C4-2B (cell line): ENCODE data around the gene CES4A.

Experiments
- ZFX ChIP-seq: fragments of 450-650 bp; IDR thresholded peaks from 2 replicates; pipeline ENCODE4 v1.6.1; 2017
- TF ChIP-seq, protein P1 (sequence below): fragments of 450-650 bp; conservative IDR thresholded peaks from 2 replicates; pipeline ENCODE4 v1.5.1; 2017; ENCODE audit warnings: mild to moderate bottlenecking

DNA sequence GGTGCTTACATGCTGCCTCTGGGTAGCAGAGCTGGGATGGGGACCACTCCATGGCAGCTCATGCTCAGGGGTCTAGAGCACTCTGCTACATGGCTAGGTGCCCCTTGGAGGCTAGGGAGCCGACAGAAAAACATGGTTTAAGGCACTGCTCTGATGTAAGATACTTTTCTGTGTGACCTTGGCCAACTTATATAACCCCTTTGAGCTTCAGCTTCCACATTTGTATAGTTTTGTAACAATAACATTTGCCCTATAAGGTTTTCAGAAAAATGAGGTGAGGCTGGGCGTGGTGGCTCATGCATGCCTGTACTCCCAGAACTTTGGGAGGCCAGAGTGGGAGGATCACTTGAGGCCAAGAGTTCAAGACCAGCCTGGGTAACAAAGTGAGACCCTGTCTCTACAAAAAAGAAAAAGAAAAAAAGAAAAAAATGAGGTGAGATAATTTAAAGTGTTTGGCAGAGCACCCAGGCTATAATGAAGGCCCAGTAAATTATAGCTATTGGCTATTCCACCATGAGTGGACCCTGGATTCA lies 3.2 kb downstream of the CES4A start:
- TF ChIP-seq, protein P1, sequence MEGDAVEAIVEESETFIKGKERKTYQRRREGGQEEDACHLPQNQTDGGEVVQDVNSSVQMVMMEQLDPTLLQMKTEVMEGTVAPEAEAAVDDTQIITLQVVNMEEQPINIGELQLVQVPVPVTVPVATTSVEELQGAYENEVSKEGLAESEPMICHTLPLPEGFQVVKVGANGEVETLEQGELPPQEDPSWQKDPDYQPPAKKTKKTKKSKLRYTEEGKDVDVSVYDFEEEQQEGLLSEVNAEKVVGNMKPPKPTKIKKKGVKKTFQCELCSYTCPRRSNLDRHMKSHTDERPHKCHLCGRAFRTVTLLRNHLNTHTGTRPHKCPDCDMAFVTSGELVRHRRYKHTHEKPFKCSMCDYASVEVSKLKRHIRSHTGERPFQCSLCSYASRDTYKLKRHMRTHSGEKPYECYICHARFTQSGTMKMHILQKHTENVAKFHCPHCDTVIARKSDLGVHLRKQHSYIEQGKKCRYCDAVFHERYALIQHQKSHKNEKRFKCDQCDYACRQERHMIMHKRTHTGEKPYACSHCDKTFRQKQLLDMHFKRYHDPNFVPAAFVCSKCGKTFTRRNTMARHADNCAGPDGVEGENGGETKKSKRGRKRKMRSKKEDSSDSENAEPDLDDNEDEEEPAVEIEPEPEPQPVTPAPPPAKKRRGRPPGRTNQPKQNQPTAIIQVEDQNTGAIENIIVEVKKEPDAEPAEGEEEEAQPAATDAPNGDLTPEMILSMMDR: no peak
- TF ChIP-seq ZFX: no peak
